NCI-H2227 (cell line): Measurements from ENCODE around the gene AKAP7.
"Not testable (repeated sequence)": the region's sequence is repeated elsewhere in the genome, so short reads cannot be mapped to it uniquely, and the experiment has no call there.

ENCODE experiments used
- DNase-seq: peaks from one replicate; lab custom pipeline; 2025; ENCODE audit not compliant: unreplicated experiment; lab: John Stamatoyannopoulos, UW

AKAP7 gene

GRCh38 chr6:131135244-131136020, at the start of gene AKAP7:
AKAP7 (plus strand) TSS chr6:131135467; CDS start chr6:131135764, 297 bp downstream.
- DNase-seq: peak; percentile 21

- not testable (repeated sequence) for DNase-seq
These were observed 44.9 kb upstream of the AKAP7 start for GRCh38 chr6:131090339-131090738.

DNA sequence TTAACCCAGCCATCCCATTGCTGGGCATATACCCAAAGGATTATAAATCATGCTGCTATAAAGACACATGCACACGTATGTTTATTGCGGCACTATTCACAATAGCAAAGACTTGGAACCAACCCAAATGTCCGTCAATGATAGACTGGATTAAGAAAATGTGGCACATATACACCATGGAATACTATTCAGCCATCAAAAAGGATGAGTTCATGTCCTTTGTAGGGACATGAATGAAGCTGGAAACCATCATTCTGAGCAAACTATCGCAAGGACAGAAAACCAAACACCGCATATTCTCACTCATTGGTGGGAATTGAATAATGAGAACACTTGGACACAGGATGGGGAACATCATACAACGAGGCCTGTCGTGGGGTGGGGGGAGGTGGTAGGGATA, 43.3 kb upstream of the AKAP7 start:
- not testable (repeated sequence) for DNase-seq

DNA sequence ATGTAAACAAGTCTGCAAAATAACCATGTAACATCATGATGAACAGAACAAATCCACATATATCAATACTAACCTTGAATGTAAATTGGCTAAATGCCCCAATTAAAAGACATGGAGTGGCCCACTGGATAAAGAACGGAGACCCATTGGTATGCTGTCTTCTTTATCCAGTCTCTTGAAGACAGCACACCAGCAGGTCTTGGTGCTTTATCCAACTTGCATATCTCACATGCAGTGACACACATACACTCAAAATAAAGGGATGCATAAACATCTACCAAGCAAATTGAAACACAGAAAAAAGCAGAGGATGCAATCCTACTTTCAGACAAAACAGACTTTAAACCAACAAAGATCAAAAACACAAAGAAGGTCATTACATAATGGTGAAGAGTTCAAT, 41.9 kb upstream of the AKAP7 start:
- DNase-seq: no peak

DNA sequence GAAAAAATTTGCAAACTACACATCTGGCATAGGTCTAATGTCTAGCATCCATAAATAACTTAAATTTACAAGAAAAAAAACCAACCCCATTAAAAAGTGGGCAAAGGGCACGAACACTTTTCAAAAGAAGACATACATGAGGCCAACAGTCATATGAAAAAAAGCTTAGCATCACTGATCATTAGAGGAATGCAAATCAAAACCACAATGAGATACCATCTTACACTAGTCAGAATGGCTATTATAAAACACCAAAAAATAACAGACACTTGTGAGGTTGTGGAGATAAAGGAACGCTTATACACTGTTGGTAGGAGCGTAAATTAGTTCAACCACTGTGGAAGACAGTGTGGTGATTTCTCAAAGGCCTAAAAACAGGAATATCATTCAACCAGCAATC, 38.5 kb upstream of the AKAP7 start:
- no peak for DNase-seq

GRCh38 chr6:131101911-131102680, 33.2 kb upstream of the AKAP7 start:
- no peak for DNase-seq

- no peak for DNase-seq
These were observed 32.0 kb upstream of the AKAP7 start for GRCh38 chr6:131103296-131103695.

DNA sequence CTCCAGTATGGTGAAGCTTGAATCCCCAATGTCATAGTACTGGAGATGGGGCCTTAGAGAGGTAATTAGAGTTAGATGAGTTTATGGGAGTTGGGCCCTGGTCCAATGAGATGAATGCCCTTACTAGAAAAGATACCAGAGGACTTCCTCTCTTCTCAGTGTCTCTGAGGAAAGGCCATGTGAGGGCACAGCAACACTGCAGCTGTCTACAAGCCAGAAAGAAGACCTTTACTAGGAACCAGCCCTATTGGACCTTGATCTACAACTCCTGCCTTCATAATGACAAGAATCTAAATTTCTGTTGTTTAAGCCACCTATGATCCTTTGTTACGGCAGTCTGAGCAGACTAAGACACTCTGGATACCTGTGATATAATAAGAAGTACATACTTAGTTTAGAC, 31.4 kb upstream of the AKAP7 start:
- DNase-seq: no peak

DNA sequence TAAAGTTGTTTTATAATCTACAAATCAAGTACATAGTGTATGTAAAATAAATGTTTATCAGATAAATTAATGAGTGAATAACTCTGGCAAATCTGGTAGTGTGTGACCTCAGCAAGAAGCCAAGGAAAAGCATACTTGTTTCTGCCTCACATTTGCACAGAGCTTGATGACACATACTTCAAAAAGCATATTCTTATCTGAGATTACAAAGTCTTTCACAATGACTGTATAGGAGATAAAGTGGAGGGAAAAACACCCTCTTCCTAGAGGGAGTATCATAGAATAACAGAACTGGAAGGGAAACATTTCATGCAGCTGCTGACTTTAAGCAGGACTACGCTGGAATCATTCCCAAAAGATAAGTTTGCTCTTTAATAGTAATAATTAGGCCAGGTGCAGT, 28.1 kb upstream of the AKAP7 start:
- no peak for DNase-seq

- no peak for DNase-seq
These were observed 23.0 kb upstream of the AKAP7 start for GRCh38 chr6:131112249-131112648.

DNA sequence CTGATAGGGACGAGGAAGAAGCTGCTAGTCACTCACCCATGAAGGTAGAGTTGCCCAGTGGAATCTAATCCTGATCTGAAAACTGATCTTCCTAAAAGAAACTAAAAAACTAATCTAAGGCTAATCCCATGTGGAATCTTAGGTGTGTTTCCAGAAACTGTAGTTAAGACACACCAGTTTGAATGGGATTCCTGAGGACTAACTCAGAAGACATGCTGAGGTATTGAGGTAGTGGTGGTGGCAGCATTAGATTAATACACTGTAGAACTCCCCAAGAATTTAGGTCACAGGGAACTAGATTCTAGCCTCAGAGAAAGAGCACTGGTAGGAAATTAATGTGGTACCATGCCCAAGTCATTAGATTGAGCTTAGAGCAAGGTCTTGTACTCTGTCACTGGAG, 19.6 kb upstream of the AKAP7 start:
- no peak for DNase-seq

GRCh38 chr6:131116321-131116720, 18.9 kb upstream of the AKAP7 start:
- DNase-seq: no peak

GRCh38 chr6:131116755-131117360, 18.4 kb upstream of the AKAP7 start:
- DNase-seq: no peak

DNA sequence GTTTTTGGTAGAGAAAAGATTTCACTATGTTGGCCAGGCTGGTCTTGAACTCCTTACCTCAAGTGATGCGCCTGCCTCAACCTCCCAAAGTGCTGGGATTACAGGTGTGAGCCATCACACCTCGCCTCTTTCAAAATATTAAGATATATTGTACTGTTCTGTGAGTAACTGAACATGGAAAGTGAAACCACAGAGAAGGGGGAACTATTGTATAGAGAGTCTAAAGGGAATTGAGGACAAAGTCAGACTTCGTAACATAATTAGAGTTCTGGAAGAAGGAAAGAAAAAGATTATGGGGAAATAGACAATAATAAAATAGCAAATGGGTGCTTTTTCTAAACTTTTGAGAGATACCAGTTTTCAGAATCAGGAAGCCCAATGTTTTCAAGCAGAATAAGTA, 17.4 kb upstream of the AKAP7 start:
- no peak for DNase-seq

- no peak for DNase-seq
These were observed 13.3 kb upstream of the AKAP7 start for GRCh38 chr6:131122007-131122406.

- no peak for DNase-seq
These were observed 12.8 kb upstream of the AKAP7 start for GRCh38 chr6:131122516-131122915.

DNA sequence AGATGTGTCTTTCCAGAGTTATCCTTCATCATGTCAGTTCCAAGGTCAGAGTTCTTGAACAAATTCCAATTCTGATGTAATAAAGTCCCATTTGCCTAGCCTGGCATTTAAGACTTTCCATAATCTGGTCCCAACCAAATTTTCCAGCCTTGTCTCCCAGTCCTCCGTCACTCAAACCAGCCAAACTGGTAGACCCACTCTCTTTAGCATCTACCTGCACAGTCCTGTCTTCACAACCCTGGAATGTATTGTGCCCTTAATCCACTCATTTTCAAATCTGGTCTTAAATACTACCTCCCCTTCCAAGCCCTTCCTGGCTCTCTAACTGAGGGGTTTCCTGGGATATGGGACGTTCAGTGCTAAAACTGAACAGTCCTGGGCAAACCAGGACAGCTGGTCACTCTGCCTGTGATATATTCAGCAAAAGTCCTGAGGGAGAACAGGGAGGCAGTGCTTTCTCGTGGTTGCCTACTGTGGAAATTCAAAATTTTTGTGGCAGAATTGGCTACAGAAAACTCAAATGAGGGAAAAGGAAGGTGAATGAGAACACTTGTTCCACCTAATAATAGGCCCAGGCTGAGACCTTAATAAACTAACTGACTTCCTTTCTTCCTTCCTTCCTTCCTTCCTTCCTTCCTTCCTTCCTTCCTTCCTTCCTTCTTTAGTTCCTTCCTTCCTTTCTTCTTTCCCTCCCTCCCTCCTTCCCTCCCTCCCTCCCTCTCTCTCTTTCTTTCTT, 10.8 kb upstream of the AKAP7 start:
- no peak for DNase-seq

- no peak for DNase-seq
These were observed 9.8 kb upstream of the AKAP7 start for GRCh38 chr6:131125431-131125830.

DNA sequence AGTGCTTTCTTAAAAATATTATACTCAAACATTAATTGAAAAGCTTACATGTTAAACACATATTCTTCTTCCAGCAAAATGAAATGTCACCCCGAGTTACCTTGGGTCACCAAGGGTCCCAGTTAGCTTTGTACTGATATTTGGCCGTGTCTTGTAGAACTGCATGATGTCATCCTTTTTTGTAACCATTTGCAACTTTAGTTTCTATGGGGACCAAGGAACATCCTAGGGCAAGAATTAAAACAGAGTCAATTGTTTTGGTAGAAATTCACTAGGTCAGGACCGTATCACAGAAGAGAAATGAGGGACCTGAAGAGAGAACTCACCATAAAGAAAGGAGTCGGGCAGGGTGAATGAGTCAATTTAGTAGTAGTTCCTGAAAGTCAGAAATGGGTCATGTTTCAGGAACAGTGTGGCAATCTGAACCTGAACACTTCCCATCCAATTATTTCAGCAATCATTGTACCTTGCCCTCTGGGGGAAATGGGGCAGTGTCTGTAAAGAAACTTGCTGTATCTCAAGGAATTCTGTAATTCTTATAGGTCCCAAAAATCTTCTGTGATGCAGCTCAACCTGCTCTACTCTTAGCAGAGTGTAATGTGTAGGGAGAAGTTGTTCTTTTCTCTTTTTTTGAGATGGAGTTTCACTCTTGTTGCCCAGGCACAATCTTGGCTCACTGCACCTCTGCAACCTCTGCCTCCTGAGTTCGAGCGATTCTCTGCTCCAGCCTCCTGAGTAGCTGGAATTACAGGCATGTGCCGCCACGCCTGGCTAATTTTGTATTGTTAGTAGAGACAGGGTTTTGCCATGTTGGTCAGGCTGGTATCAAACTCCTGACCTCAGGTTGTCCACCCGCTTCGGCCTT, 5.3 kb upstream of the AKAP7 start:
- no peak for DNase-seq

DNA sequence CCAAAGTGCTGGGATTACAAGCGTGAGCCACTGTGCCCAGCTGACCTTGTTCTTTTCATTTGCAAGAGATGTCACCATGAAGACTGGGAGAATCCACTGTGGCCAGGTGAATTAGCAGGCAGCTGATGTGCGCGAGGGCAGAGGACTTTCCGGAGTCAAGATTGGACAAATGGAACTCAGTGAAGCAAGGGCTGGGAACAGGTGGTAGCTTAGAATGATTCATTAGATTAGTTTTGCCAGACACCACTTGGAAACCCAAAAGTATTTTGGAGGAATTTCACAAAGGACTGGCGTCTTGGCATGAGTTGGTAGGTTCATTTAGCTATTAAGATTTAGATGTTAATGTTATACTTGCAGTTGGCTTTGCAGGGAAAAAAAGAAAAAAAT, 4.7 kb upstream of the AKAP7 start:
- no peak for DNase-seq
